ENCODE results near the gene MYPN. TPM values are rescaled to one million over a fixed set of nuclear protein-coding genes. Genes with fewer than 3 reads are reported as not detected.
"Not testable (repeated sequence)": the region's sequence is repeated elsewhere in the genome, so short reads cannot be mapped to it uniquely, and the experiment has no call there.

The MYPN gene
- total RNA-seq, 2 donors from 2014 or later: not detected

DNA sequence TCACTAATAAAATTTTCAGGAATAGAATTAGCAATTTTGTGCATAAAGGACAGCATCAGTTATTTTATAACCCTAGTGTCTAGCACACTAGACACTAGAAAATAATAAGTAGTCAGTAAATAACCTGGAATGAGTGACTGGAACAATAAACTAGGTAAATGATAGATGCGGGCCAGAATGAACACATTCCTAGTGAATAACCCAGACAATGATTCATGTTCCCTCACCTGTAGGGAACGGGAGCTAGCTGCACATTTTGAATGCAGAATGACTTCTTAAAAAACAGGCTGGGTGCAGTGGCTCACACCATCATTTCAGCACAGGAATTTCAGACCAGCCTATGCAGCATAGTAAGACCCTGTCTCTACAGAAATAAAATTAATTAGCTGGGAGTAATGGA, 125.8 kb downstream of the MYPN start:
- Mint-ChIP-seq H3K27me3 (ENCODE audit: low read depth) (peaks cover 28% of the 10 kb centered on the region), H3K27ac (no peak overlapping the region), H3K4me3 (no peak overlapping the region), H3K9me3 (no peaks in the 10 kb centered on the region), H3K4me1 (ENCODE audit: low read depth) (peaks cover 10% of the 10 kb centered on the region), H3K36me3 (ENCODE audit: insufficient read depth in 2 of 2) (no peaks in the 10 kb centered on the region)
- no peak for DNase-seq
- ATAC-seq (replicated peaks in 1 of 2): no peak

- no peak overlapping the region for H3K4me3 Mint-ChIP-seq
- ATAC-seq (replicated peaks in 1 of 2) (no peak), DNase-seq (no peak)
- H3K27ac Mint-ChIP-seq: no peak overlapping the region
- H3K4me1 Mint-ChIP-seq (ENCODE audit: low read depth): peaks cover 9% of the 10 kb centered on the region
- peaks cover 26% of the 10 kb centered on the region for H3K27me3 Mint-ChIP-seq (ENCODE audit: low read depth)
- H3K9me3 Mint-ChIP-seq: no peaks in the 10 kb centered on the region
- H3K36me3 Mint-ChIP-seq (ENCODE audit: insufficient read depth in 2 of 2): no peaks in the 10 kb centered on the region
Observed at GRCh38 chr10:68235581-68235980, 126.3 kb downstream of the MYPN start.

DNA sequence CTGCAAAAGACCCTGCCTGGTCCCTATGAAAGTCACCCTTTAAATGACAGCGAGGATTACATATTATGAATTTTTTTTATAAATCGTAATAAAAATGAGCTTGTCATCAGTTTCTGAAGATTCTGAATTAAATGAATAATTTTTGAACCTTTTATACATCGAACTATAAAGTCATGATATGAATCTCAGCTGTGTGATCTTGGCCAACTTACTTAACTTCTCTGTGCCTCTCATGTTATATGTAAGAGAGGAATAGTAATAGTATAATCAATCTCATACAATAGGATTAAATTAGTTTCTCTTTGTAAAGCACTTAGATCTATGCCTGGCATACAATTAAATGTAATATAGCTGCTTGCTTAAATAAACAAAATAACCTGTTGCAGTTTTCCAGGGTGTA, 127.9 kb downstream of the MYPN start:
- Mint-ChIP-seq H3K27ac (no peak overlapping the region), H3K4me1 (ENCODE audit: low read depth) (no peaks in the 10 kb centered on the region), H3K9me3 (no peaks in the 10 kb centered on the region), H3K27me3 (ENCODE audit: low read depth) (peaks cover 15% of the 10 kb centered on the region), H3K4me3 (no peak overlapping the region), H3K36me3 (ENCODE audit: insufficient read depth in 2 of 2) (no peaks in the 10 kb centered on the region)
- no peak for ATAC-seq (replicated peaks in 1 of 2)
- no peak for DNase-seq

DNA sequence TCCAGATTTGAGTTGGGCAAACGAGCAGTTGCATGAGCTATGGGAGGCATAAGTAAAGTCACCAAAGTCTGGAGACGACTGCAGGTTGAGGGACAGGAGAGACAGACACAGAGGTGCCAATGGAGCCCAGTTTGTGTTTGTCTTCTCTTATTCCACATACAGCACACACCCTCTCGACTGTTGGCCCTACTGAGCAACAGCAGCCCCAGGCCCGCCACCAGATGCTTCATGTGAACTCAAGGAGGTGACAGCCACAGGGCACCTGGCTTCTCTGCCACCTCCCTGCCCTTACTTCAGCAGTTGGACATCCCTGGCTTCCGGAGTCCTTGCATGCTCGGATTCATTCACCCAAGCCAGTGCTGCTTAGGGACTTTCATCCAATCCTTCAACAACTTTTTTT, 129.1 kb downstream of the MYPN start:
- H3K27me3 Mint-ChIP-seq (ENCODE audit: low read depth): peaks cover 5% of the 10 kb centered on the region
- no peak overlapping the region for H3K4me3 Mint-ChIP-seq
- H3K4me1 Mint-ChIP-seq (ENCODE audit: low read depth): no peaks in the 10 kb centered on the region
- H3K36me3 Mint-ChIP-seq (ENCODE audit: insufficient read depth in 2 of 2): no peaks in the 10 kb centered on the region
- DNase-seq: no peak
- no peaks in the 10 kb centered on the region for H3K9me3 Mint-ChIP-seq
- H3K27ac Mint-ChIP-seq: no peak overlapping the region
- ATAC-seq (replicated peaks in 1 of 2): no peak

GRCh38 chr10:68239069-68239468, 129.8 kb downstream of the MYPN start:
- Mint-ChIP-seq H3K4me3 (no peak overlapping the region), H3K27me3 (ENCODE audit: low read depth) (no peaks in the 10 kb centered on the region), H3K4me1 (ENCODE audit: low read depth) (no peaks in the 10 kb centered on the region), H3K36me3 (ENCODE audit: insufficient read depth in 2 of 2) (no peaks in the 10 kb centered on the region), H3K9me3 (no peaks in the 10 kb centered on the region), H3K27ac (no peak overlapping the region)
- DNase-seq (no peak), ATAC-seq (replicated peaks in 1 of 2) (no peak)

GRCh38 chr10:68239596-68240150, 130.4 kb downstream of the MYPN start:
- no peak for ATAC-seq (replicated peaks in 1 of 2)
- no peak for DNase-seq
- H3K4me1 Mint-ChIP-seq (ENCODE audit: low read depth): no peaks in the 10 kb centered on the region
- no peaks in the 10 kb centered on the region for H3K36me3 Mint-ChIP-seq (ENCODE audit: insufficient read depth in 2 of 2)
- H3K27me3 Mint-ChIP-seq (ENCODE audit: low read depth): no peaks in the 10 kb centered on the region
- H3K9me3 Mint-ChIP-seq: no peaks in the 10 kb centered on the region
- H3K4me3 Mint-ChIP-seq: no peak overlapping the region
- no peak overlapping the region for H3K27ac Mint-ChIP-seq

DNA sequence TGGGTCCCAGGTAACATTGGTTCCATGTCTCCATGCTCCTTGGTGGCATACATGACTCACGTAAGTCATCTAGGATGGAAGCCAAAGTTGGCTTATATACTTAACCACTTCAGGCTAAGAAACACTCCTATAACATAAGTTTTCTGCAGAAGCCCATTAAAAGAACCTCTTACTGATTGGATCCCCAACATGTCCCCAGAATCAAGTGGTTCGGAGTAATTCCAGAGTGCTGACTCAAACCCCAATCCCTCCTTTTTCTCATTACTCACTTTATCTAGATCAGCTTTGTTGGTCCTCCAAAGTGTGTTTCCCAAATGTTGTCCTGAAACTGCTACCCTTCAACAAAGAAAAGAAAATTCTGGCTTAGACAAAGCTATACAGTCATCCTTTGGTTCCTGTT, 132.8 kb downstream of the MYPN start:
- Mint-ChIP-seq H3K27me3 (ENCODE audit: low read depth) (no peaks in the 10 kb centered on the region), H3K36me3 (ENCODE audit: insufficient read depth in 2 of 2) (no peaks in the 10 kb centered on the region), H3K9me3 (no peaks in the 10 kb centered on the region), H3K4me1 (ENCODE audit: low read depth) (no peaks in the 10 kb centered on the region), H3K4me3 (no peak overlapping the region), H3K27ac (no peak overlapping the region)
- ATAC-seq (replicated peaks in 1 of 2): no peak
- no peak for DNase-seq

- not testable (repeated sequence) for H3K9me3 Mint-ChIP-seq
Observed at GRCh38 chr10:68246397-68246796, 137.1 kb downstream of the MYPN start.

DNA sequence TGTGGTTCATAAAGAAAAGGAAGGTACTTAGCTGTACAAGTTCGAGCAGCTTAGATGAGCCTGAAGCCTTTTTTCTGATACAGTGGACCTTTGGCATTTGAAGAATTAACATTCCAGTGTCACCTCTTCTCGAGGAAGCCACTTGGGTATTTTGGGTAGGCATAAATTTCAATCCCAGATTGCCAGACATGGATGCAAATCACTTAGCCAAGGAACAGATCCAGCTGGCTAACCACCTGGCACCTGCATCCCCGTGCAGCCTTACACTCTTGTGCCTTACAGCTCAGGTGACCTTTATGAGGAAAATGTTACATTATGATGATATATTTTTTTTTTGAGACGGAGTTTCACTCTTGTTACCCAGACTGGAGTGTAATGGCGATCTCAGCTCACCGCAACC, 138.6 kb downstream of the MYPN start:
- ATAC-seq (replicated peaks in 1 of 2) (no peak), DNase-seq (no peak)
- no peak overlapping the region for H3K27ac Mint-ChIP-seq
- no peaks in the 10 kb centered on the region for H3K27me3 Mint-ChIP-seq (ENCODE audit: low read depth)
- H3K9me3 Mint-ChIP-seq: no peaks in the 10 kb centered on the region
- peaks cover 8% of the 10 kb centered on the region for H3K4me1 Mint-ChIP-seq (ENCODE audit: low read depth)
- no peak overlapping the region for H3K4me3 Mint-ChIP-seq
- no peaks in the 10 kb centered on the region for H3K36me3 Mint-ChIP-seq (ENCODE audit: insufficient read depth in 2 of 2)

More at GRCh38 chr10:68246397-68246796, 137.1 kb downstream of the MYPN start:
- not testable (repeated sequence) for H3K27me3 Mint-ChIP-seq (ENCODE audit: low read depth); ATAC-seq (replicated peaks in 1 of 2); DNase-seq; H3K27ac Mint-ChIP-seq; H3K4me3 Mint-ChIP-seq; H3K36me3 Mint-ChIP-seq (ENCODE audit: insufficient read depth in 2 of 2); H3K4me1 Mint-ChIP-seq (ENCODE audit: low read depth)

GRCh38 chr10:68249297-68249696, 140.0 kb downstream of the MYPN start:
- ATAC-seq (replicated peaks in 1 of 2) (no peak), DNase-seq (no peak)
- H3K27ac Mint-ChIP-seq: no peak overlapping the region

GRCh38 chr10:68251151-68251550, 141.9 kb downstream of the MYPN start:
- H3K27me3 Mint-ChIP-seq (ENCODE audit: low read depth): no peaks in the 10 kb centered on the region
- H3K4me1 Mint-ChIP-seq (ENCODE audit: low read depth): peaks cover 8% of the 10 kb centered on the region
- H3K27ac Mint-ChIP-seq: no peak overlapping the region
- H3K9me3 Mint-ChIP-seq: no peaks in the 10 kb centered on the region
- ATAC-seq (replicated peaks in 1 of 2) (no peak), DNase-seq (no peak)
- no peak overlapping the region for H3K4me3 Mint-ChIP-seq
- no peaks in the 10 kb centered on the region for H3K36me3 Mint-ChIP-seq (ENCODE audit: insufficient read depth in 2 of 2)

More at GRCh38 chr10:68249297-68249696, 140.0 kb downstream of the MYPN start:
- Mint-ChIP-seq H3K4me1 (ENCODE audit: low read depth) (peaks cover 8% of the 10 kb centered on the region), H3K9me3 (no peaks in the 10 kb centered on the region), H3K36me3 (ENCODE audit: insufficient read depth in 2 of 2) (no peaks in the 10 kb centered on the region), H3K27me3 (ENCODE audit: low read depth) (no peaks in the 10 kb centered on the region), H3K4me3 (no peak overlapping the region)

DNA sequence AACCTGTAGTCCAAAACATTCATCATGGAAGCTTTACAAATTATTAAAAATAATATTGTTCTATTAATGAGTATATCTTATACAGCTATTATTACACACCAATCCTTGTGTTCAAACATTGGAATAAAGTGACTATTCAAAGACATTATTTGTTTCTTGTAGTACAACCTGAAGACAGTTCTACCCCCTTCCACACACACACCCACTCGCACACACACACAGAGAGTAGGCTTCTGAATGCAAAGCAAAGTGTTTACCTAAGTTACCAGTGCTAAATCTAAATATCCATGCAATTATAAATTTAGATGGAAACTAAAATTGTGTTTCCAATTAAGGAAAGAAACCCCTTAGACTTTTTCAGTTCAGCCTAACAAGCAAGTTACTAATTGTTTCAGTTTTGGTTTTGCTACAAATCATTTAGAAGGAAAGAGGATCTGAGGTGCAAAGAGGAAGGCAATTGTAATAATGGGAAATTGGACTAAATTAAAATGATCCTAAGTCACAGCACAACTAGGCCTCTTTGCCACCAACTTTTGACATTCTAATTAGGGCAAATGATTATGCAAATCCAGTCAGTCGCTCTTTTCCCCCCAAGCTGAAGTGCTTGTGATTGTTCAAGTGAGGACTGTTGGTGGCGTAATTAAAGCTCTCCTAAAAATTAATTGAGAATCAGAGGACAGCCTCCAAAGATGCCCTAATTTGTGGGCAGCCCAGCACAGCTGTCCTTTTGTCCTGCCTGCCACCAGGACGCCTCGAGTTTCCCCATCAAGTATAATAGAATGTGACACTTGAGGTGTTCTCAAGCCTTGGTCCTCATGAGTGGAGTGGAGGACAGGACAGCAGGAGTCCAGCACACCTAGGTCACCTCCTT, 142.6 kb downstream of the MYPN start:
- Mint-ChIP-seq H3K36me3 (ENCODE audit: insufficient read depth in 2 of 2) (no peaks in the 10 kb centered on the region), H3K4me3 (no peak overlapping the region), H3K27me3 (ENCODE audit: low read depth) (no peaks in the 10 kb centered on the region), H3K9me3 (no peaks in the 10 kb centered on the region), H3K27ac (no peak overlapping the region), H3K4me1 (ENCODE audit: low read depth) (peaks cover 8% of the 10 kb centered on the region)
- ATAC-seq (replicated peaks in 1 of 2) (no peak), DNase-seq (no peak)

DNA sequence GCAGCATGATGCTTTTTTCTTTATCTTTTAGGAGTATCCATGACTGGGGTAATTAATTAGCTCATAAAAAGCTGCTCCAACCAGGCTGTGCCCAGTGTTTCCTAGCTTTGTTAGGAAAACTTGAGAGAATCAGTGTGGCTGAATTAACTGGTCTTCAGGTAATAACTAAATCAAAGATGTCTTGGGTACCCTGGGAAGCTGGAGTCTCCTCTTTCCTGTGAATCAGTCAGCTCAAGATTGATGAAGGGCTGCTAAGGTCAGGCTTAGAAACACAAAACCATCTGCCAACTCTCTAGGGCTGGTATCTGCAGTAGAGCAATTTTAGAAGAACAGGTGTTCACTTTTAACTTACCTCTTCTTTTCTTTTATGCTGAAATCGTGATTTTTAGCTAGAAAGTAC, 144.1 kb downstream of the MYPN start:
- DNase-seq: no peak
- no peak overlapping the region for H3K4me3 Mint-ChIP-seq

More for the DNA sequence above, 144.1 kb downstream of the MYPN start:
- Mint-ChIP-seq H3K4me1 (ENCODE audit: low read depth) (peaks cover 8% of the 10 kb centered on the region), H3K9me3 (no peaks in the 10 kb centered on the region), H3K27ac (no peak overlapping the region), H3K36me3 (ENCODE audit: insufficient read depth in 2 of 2) (no peaks in the 10 kb centered on the region), H3K27me3 (ENCODE audit: low read depth) (no peaks in the 10 kb centered on the region)
- ATAC-seq (replicated peaks in 1 of 2): no peak

All from activated T-cell treated with anti-CD3 and anti-CD28 coated beads, Interleukin-2, amount 50 U/mL, for 72 hours (primary cell).